GM21619 (cell line): ENCODE data around the gene PDXK.
"Not testable (repeated sequence)": the region's sequence is repeated elsewhere in the genome, so short reads cannot be mapped to it uniquely, and the experiment has no call there.

Experiments used
- ATAC-seq: cut with Tn5 transposase; IDR thresholded peaks from one replicate; pipeline ENCODE4 v1.9.1; 2021; ENCODE audit not compliant: unreplicated experiment

Gene PDXK

DNA sequence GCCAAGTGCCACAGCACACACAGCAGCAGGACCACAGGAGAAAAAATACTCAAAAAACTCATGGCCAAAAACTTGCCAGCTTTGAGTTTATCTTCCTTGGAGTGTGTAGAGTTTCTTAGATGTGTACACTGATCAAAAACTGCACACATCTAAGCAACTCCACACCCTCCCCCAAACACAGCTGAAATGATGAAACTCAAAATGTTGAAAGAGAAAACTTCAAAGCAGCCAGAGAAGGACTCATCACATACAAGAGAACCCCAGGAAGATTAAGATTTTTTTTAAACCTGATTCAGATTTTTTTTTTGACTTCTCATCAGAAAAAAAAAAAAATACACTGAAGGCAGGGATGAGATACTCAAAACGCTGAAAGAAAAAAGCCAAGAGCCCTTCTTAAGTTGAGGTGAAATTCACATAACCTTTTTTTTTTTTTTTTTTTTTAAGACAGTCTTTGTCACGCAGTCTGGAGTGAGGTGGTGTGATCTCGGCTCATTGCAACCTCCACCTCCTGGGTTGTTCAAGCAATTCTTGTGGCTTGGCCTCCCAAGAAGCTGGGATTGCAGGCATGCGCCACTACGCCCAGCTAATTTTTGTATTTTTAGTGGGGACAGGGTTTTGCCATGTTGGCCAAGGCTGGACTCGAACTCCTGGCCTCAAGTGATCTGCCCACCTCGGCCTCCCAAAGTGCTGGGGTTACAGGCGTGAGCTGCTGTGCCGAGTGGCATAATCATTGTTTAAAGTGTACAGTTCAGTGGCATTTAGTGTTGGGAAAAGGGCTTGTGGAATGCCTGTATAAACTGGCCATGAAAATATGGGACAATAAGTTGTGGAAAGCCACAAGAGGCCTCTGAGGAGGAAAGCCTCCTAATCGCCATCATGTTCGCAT is 20.9 kb upstream of the PDXK start:
- no peak for ATAC-seq

DNA sequence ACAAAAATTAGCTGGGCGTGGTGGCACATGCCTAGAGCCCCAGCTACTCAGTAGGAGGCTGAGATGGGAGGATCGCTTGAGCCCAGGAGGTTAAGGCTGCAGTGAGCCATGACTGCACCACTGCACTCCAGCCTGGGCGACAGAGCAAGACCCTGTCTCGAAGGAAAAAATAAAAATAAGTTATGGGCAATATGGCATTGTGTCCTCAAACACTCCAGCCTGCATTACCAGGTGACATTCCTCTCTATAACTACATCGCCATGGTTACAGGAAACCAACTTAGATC is 19.5 kb upstream of the PDXK start:
- not testable (repeated sequence) for ATAC-seq

DNA sequence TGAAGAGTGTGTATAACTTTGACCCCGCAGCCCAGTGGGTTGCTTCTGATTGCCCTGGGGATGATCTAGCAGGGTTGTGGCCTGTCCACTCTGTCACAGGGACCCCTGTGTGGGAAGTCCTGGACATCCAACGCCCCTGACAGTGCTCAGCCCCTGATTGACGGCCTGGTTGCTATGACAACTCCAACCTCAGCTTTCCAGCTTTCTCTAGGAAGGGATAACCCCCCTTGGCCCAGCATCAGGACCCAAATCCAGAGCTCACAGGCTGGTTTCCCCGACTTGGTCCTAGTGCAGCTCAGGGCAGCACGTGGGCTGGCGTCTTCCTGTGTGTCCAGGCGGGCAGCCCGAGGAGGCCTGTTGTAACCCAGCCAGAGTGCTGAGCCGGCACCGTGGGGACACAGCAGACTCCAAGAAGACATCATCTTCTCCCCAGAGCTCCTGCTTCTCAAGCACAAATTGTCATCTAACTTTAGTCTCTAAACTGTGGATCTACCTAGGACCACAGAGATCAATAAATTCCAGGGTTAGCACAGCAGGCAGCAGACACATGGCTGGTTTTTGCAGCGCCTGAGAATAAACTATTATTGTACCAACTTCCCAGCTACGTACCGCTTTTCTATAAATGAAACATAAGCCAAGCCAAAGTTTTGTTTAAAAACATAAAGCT is 18.9 kb upstream of the PDXK start:
- no peak for ATAC-seq

DNA sequence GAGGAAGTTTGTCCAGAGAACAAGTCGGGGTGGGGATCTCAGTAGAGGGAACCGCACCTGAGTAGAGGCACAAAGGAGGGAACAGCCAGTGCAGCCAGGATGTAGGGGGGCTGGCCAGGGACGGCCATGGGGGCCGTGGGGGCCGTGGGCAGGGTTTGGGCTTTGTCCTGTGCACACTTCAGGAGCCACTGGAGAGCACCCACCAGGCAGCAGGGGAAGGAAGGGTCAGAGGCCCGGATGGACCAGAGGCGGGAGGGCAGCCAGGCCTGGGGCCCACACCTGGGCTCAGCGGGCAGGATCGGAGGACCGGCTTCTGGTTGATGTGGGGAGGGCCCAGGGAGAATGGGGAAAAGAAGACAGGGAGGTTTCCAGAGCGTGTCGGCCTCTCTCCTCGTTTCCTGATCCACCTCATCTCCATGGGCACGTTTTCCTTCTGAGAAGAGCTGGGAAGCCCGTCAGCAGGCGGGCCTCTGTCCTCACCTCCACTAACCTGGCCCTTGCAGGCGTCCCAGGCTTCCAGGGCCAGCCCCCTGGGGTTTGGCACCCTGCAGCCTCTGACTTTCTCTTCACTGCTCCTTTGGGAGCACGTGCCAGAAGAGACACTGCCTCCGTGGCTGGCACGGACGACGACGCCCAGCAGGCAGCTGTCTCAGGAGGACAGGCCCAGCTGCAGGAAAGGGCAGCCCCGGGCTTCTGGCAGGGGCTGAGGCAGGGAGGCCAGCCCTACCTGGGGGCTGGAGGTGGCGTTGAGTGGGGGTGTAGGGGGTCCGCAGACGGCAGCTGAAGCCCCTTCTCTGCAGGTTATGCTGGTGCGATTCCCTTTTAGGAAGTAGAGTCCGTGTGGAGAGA is 16.8 kb upstream of the PDXK start:
- ATAC-seq: no peak

DNA sequence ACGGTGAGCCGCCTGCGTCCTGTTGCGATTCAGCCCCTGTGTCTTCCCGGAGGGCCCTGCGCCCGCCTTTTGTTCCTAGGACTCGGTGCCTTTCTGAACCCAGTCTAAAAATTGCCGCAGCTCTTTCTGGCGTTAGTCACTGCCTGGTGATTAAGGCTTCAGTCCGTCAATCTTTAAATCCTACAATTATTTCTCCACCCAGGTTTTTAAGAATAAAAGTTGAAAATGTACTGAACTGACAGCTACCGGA is 16.2 kb upstream of the PDXK start:
- ATAC-seq: no peak

DNA sequence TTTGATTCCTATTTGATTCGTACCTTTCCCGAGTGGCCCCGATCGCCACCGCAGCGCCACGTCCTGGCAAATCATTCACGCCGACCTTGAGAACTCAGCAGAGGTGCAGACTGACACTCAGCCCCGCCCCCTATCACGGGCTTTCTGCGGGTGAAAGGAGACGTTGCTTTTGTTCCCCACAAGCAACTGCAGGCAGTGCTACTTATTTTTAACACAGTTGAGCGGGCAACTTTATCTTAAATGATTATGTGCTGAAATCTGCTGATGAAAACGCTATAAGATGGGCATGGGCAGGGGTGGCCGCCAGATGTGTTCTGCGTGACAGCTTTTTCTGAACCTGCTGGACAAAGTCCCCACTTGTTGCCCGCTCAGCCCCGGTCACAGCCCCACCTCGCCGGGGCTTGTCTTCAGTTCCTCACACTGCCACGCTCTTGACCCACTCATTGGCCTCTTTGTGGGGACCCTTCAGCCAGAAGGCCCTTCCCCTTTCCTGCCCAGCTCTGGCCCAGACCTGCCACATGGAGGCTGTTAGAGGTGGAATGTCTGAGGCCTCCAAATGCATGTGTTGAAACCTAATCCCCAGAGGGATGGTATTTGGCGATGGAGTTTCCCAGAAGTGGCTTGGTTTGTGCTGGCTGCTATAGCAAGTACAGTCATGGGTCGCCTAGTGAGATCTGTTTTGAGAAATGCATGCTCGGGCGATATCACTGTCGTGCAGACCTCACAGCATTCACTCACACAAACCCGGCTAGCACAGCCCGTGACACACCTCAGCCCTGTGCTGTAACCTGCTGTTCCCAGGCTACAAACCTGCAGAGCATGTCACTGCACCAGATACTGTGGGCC is 15.7 kb upstream of the PDXK start:
- no peak for ATAC-seq

DNA sequence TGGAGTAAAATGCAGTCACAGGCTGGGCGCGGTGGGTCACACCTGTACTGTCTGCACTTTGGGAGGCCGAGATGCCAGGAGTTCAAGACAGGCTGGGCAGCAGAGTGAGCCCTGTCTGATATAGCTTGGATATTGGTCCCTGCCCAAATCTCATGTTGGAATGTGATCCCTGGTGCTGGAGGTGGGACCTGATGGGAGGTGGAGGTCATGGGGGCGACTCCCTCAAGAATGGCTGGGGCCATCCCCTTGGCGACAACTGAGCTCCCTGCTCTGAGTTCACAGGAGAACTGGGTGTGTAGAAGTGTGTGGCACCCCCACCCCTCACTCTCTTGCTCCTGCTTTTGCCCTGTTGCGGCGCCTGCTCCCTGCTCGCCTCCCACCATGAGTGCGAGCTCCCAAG is 11.5 kb upstream of the PDXK start:
- no peak for ATAC-seq

DNA sequence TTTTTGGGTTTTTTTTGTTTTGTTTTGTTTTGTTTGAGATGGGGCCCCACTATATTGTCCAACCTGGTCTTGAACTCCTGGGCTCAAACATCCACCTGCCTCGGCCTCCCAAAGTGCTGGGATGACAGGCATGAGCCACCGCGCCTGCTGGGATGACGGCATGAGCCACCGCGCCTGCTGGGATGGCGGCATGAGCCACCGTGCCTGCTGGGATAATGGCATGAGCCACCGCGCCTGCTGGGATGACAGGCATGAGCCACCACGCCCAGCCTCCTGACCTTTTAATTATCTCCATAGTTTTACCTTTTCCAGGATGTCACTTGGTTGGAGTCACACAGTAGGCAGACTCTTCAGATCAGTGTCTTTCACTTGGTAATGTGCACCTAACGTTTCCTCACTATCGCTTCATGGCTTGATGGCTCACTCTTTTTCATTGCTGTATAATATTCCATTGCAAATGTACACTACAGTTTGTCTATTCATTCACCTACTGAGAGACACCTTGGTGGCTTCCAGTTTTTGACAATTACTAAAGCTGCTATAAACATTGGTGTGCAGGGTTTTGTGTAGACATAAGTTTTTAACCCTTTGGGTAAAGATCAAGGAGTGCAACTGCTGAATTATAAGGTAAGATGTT is 10.1 kb upstream of the PDXK start:
- ATAC-seq: no peak

DNA sequence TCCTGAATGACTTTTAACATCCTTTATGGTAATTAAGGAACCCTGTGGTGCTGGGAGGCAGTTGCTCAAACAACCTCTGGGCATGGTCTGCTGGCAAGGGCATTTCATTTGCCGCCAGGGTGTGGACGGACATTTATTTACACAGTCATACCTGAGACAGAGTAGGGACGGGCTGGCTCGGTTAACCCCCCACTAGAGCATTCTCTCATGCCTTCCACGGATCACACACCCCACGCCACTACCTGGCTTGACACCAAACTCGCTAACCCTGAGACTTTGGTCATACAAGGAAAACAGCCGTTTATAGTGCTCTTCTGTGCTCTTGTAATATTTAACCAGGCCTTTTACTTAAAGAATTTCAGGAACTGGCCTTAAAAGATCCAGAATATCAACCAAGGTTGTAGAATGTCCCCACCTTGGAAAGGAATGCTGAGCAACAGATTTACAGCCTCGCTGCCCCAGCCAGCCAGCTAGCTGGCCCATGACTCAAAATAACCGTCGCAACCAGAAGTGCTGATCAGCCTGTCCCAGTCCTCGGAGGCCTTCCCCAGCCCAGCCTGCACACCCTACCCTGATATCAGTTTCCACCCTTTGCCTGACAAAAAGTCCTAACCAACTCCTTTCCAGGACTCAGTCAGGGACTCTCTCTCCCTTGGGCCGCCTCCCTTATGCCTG is 6.5 kb upstream of the PDXK start:
- ATAC-seq: no peak

DNA sequence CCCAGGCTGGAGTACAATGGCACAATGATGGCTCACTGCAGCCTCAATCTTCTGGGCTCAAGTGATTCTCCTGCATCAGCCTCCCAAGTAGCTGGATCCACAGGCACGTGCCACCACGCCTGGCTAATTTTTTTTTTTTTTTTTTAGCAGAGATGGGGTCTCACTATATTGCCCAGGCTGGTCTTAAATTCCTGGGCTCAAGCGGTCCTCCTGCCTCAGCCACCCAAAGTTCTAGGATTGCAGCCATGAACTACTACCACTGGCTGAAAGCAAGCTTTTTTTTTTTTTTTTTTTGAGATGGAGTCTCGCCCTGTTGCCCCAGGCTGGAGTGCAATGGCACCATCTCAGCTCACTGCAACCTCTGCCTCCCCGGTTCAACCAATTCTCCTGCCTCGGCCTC is 5.8 kb upstream of the PDXK start:
- not testable (repeated sequence) for ATAC-seq

DNA sequence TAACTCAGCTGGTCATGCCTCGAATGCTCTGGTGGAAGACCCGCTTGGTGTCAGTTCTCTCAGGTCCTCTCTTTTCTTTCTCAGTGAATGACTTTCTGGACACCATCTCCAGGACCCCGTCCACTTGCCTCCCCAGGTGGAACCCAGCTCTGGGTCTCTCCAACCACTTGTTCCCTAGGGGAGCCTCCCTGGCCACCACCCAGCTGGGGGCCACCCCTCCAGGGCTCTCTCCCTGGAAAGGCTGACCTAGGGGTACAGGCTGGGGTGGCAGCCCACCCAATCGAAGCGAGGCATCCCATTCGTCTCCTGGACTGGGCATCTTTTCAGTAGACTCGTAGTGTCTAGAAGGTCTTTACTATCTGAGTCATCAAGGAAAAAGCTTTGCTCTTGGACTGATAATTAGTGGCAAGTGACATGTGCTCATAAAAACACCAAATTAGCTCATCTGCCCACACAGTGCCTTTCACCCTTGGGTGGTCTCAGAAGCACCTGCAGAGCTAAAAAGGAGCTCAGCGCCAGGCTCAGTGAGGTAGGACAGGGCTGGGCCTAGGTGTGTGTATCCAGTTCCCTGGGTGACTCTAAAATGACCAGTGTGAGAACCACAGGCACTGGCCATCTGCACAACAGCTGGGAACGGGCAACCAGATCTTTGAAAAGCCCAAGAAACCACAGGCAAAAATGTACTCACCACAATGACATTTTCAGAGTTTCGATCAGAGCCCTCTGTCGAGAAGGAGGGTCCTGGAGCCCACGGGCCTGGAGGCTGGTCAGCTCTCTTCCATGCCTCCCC is 2.4 kb upstream of the PDXK start:
- ATAC-seq: peak; percentile 28

DNA sequence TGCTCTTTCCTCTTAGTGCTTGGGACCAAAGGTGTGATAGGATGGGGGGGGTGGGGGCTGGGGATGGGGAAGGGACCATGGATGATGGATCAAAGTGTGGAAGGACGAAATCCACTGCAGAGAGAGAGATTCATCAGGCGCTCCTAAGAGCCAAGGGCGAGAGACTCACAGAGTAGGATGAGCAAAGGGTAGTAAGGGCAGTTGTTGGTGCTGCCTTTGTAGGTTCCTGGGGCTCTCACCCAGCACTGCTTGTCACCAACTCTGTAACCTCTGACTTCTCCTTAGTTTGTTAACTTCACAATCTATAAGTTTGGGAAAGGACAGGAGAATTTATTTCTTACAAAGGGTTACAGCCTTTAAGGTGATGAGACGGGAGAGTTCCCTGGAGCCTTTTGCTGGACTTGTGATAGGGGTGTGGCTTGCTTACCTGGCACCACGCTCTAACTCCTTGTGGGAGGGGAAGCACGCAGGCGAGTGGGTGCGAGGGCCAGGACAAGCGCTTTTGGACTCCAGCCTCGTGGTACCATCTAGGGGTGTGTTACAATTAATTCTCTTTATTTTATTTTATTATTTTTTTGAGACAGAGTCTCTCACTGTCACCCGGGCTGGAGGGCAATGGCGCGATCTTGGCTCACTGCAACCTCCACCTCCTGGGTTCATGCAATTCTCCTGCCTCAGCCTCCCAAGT is 1.6 kb upstream of the PDXK start:
- ATAC-seq: no peak

DNA sequence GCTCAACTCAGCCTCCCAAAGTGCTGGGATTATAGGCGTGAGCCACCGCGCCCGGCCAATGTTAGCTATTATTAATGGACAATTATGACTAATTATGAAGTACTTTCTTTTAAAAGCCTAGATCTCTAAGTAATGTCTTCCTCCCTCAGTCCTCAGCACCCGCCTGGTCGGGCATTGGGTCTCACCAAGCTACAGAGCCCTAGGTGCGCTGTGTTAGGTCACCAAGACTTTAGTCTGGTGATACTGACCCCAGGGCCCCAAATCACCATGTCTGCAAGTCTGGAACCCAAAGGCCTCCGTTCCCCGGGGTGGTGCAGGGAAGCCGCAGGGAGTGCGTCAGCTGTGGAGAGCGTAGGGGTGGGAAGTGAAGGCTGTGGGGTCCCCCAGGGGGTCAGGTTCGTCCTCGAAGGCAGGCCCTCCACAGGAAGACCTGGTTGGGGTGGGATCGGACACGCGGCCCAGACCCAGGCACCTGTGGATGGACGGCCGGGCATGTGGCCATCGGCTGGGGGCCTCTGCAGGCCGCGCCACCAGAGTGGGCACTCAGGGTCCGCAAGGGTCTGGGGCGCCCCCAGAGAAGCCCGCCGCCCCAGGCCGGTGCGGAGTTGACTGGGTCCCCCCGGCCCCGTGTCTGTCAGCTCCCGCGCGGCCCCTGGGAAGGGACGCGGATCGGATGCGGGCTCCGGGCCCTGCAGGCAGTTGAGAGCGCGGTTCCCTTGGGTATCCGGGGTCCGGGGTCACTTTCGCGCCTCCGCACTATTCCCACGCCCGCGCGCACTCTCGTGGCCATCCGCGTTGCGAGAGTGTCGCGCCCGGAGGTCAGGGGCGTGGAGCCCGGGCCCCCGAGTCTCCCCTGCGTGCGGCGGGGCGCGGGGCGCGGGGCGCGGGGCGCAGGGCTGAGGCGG is 710 bp upstream of the PDXK start:
- ATAC-seq: no peak

DNA sequence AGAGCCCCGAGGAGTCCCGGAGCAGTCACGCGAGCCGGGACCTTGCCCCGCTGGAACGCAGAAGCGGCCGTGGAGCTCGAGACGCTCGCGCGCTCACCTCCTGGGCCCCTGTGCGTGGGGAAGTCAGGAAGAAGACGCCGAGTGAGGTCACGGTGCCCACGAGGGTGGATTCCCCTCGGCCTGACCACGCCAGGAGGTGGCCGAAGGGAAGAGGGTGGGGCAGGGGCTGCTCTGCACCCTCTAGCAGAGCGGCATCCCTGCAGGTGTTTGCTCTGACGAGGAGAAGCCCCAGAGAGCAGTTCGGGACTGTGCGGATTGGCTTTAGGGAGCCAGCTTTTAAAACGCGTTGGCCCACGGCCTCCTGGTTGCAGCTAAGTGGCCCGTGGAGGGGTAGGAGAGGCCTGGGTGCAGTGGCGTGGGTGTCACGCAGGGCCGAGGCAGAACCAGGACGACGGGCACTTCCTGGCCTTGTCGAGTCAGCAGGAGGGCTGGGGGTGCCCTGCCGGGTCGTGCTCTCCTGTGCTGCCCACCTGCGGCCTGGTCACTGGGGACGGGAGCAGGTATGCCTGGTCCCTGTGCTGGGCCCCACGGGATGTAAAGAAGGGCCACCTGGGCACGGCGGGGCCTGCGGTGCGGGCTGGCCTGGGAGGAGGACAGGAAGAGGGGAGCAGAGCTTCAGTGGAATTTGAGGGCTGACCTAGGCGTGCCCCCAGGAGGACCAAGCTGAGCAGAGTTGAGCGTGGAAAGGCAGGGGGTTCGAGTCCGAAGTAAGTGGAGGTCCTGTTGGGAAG is 1.0 kb downstream of the PDXK start:
- peak; percentile 0 for ATAC-seq

DNA sequence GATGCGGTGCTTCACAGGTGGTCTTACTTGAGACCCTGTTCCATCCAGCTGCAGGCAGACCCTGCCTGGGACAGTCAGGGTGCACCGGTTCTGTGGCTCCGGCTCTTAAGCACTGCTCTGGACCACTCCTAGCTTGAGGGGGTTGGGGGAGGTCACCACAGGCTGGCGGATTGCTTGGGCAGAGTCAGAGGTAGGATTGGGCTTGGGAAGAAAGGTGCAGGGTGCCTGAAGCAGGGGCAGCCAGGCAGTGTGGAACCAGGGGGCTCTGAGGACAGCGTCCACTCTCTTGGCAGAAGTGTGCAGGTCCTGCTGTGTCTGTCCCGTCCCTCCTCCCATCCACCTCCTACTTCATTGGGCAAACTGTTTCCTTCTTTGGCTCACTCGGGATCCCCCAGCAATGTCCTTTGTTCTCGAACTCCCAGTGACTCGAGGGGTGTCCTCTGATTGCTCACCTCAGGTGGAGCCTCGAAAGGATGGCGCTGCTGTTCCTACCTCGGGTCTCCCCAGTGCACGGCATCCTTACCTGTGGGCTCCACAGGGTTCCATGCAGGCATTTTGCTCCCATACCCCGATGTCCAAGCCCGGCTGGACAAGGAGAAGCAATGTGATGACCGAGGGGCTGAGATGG is 1.7 kb downstream of the PDXK start:
- ATAC-seq: no peak

DNA sequence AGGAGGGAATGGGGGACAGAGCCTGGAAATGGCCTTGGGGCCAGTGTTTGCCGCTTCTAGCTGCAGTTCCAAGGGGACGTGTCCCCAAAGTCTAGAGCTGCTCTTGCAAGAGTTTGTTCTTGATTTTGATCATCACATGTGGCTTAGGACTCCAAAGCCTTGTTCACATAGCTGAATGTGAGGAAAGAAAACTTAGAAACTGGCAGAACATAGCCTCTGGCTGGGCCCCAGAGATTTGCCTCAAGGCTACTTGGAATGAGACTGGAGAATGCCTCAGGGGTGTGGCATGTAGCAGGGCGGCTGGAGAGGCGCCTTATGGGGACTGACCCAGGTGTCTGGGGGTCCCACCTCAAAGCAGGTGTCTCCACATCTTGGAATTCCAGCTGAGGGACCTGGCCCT is 2.3 kb downstream of the PDXK start:
- ATAC-seq: no peak

DNA sequence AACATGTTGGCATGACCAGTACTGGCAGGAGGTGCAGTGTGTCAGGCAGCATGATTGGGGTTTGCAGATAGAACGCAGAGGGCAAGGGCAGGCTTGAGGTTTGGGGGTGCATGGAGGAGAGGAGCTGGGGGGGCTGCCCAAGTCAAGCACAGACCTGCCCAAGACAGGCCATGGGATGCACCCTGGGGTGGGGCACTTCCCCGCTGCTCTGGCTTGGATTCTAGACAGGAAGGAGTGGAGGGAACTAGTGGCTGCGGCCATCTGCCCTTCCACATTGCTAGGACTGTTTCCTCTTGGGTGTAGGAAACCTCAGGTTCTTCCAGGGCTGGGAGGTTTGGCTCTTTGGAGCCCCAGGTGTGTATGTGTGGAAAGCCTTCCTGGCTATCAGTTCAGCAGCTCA is 3.0 kb downstream of the PDXK start:
- no peak for ATAC-seq
